K562 (cell line): Measurements from ENCODE around the gene OR8G5. TPM values are rescaled to one million over a fixed set of nuclear protein-coding genes. Genes with fewer than 3 reads are reported as not detected.

Experiments used
- ATAC-seq: fragments of 200-7000 bp; cut with Tn5 transposase; 3 replicates; pipeline ENCODE4 v1.9.1; 2020; ENCODE audit warnings: moderate library complexity
- BruUV-seq: library from RNA; stranded (reverse); fragments of 400-500 nt; replicated peaks from 2 replicates; lab custom pipeline; 2021; lab: Mats Ljungman, UMichigan
- CTCF ChIA-PET: fragments of 300-600 bp; formaldehyde crosslinking; extraction: SDS; loops from one replicate; lab custom pipeline; 2021; ENCODE audit warnings: low intra/inter-chr PET ratio; lab: Yijun Ruan, JAX
- POLR2A ChIA-PET: fragments of 300-600, 350-650 bp; sonication (Branson Sonifier 250); formaldehyde crosslinking; extraction: SDS; loops from one replicate; lab custom pipeline; 2021; ENCODE audit warnings: antibody characterized with exemption, inconsistent platforms; lab: Yijun Ruan, JAX
- DNase-seq, 4 experiments: peaks; one replicate each; pipeline versions ENCODE4 v3.0.0 to v3.0.0-alpha.2; 2011 to 2018; ENCODE audit warnings: low spot score in 3 of 4, mixed read lengths in 3 of 4; ENCODE audit errors: extremely low read depth in 1 of 4
- FAIRE-seq: peaks from 2 replicates; lab custom pipeline; 2011; peaks lifted over from hg19 to GRCh38; lab: Jason Lieb, UNC
- H2AFZ ChIP-seq: 2 replicates; pipeline ENCODE4 v1.6.0; 2011; ENCODE audit warnings: low read depth, low read length, control low read depth, inconsistent platforms
- H3K27ac ChIP-seq: fragments of 200-600 bp; 3 replicates; pipeline ENCODE4 v1.8.0; 2011; ENCODE audit warnings: low read depth, mild to moderate bottlenecking, control low read depth, inconsistent platforms, low read length, moderate library complexity, mixed read lengths; ENCODE audit errors: extremely low read depth
- H3K27me3 ChIP-seq, 2 experiments: fragments of 300-600 bp in 1 of 2; 2 replicates in 1 of 2; 3 replicates in 1 of 2; pipeline versions ENCODE4 v1.6.0 to v1.8.0; 2011; ENCODE audit warnings: inconsistent platforms in 2 of 2, low read length in 2 of 2, mild to moderate bottlenecking in 1 of 2, mixed read lengths in 1 of 2, moderate library complexity in 1 of 2; ENCODE audit not compliant: control insufficient read depth in 2 of 2, insufficient read depth in 2 of 2
- H3K36me3 ChIP-seq: fragments of 300-600 bp; 3 replicates; pipeline ENCODE4 v1.8.0; 2011; ENCODE audit warnings: mild to moderate bottlenecking, low read length, inconsistent platforms; ENCODE audit not compliant: control insufficient read depth, insufficient read depth
- H3K4me1 ChIP-seq, 2 experiments: fragments of 200-600 bp in 1 of 2; replicated peaks in 1 of 2; 2 replicates in 1 of 2; 3 replicates in 1 of 2; pipeline versions ENCODE4 v1.5.1 to v1.8.0; 2011; ENCODE audit warnings: inconsistent platforms in 2 of 2, low read length in 2 of 2, mild to moderate bottlenecking in 1 of 2, mixed read lengths in 1 of 2, moderate library complexity in 1 of 2; ENCODE audit not compliant: control insufficient read depth in 2 of 2, insufficient read depth in 2 of 2
- H3K4me2 ChIP-seq: 2 replicates; pipeline ENCODE4 v1.6.1; 2011; ENCODE audit warnings: low read length, control low read depth, inconsistent platforms, mixed read lengths; ENCODE audit not compliant: insufficient read depth
- H3K4me3 ChIP-seq: fragments of 200-600 bp; sonication (generic), shearing (Covaris generic); 2 replicates; pipeline ENCODE4 v1.5.1; 2016; ENCODE audit warnings: control low read depth, inconsistent platforms
- H3K79me2 ChIP-seq: fragments of 200-600 bp; 3 replicates; pipeline ENCODE4 v1.8.0; 2011; ENCODE audit warnings: low read length, inconsistent platforms; ENCODE audit not compliant: control insufficient read depth, insufficient read depth
- H3K9ac ChIP-seq, 2 experiments: 2 replicates each; pipeline versions ENCODE4 v1.6.0 to v1.6.1; 2011; ENCODE audit warnings: low read depth in 2 of 2, low read length in 2 of 2, control low read depth in 1 of 2, inconsistent platforms in 1 of 2, mild to moderate bottlenecking in 1 of 2, mixed read lengths in 1 of 2; ENCODE audit not compliant: insufficient read depth in 1 of 2
- H3K9me1 ChIP-seq: one replicate; pipeline ENCODE4 v1.6.0; 2011; ENCODE audit warnings: inconsistent platforms, mild to moderate bottlenecking, low read length, moderate library complexity; ENCODE audit not compliant: control insufficient read depth, insufficient read depth
- H3K9me3 ChIP-seq: replicated peaks from 2 replicates; pipeline ENCODE4 v1.5.1; 2011; ENCODE audit warnings: low read depth, low read length, inconsistent platforms; ENCODE audit not compliant: control insufficient read depth, insufficient read depth
- H4K20me1 ChIP-seq: replicated peaks from 2 replicates; pipeline ENCODE4 v1.6.1; 2011; ENCODE audit warnings: low read length, inconsistent platforms, mixed read lengths; ENCODE audit not compliant: control insufficient read depth, insufficient read depth
- CHAMP1 ChIP-seq: fragments of 450-650 bp; IDR thresholded peaks from 2 replicates; pipeline ENCODE4 v1.6.1; 2016; ENCODE audit warnings: mild to moderate bottlenecking
- ELK3 ChIP-seq: fragments of 450-650 bp; formaldehyde crosslinking; IDR thresholded peaks from 2 replicates; pipeline ENCODE4 v1.4.0; 2020; ENCODE audit warnings: mild to moderate bottlenecking
- GTF2A2 ChIP-seq: IDR thresholded peaks from 2 replicates; pipeline ENCODE4 v1.6.1; 2016; ENCODE audit warnings: mild to moderate bottlenecking, missing genetic modification characterization, missing compliant biosample characterization
- MBD1 ChIP-seq: fragments of 250-450 bp; sonication (Bioruptor Pico); IDR thresholded peaks from 2 replicates; pipeline ENCODE4 v1.8.0; 2022; ENCODE audit warnings: inconsistent platforms
- NFRKB ChIP-seq: fragments of 450-650 bp; IDR thresholded peaks from 2 replicates; pipeline ENCODE4 v1.6.1; 2016; ENCODE audit warnings: low read depth
- SMARCC2 ChIP-seq: fragments of 450-650 bp; IDR thresholded peaks from 2 replicates; pipeline ENCODE4 v1.6.1; 2017; ENCODE audit warnings: antibody characterized with exemption, moderate library complexity, mild to moderate bottlenecking, low read depth
- TGIF2 ChIP-seq: sonication (generic); formaldehyde crosslinking; IDR thresholded peaks from 2 replicates; pipeline ENCODE4 v1.8.1; 2022; ENCODE audit warnings: mild to moderate bottlenecking, missing genetic modification reagents, moderate library complexity
- TRIM25 ChIP-seq: fragments of 450-650 bp; IDR thresholded peaks from 2 replicates; pipeline ENCODE4 v1.7.0; 2016; ENCODE audit warnings: borderline replicate concordance
- ZEB2 ChIP-seq: fragments of 450-650 bp; IDR thresholded peaks from 2 replicates; pipeline ENCODE4 v1.6.1; 2016
- ZNF124 ChIP-seq: sonication (generic); formaldehyde crosslinking; IDR thresholded peaks from 2 replicates; pipeline ENCODE4 v1.8.1; 2022; ENCODE audit warnings: missing genetic modification reagents
- ZNF184 ChIP-seq: sonication (generic); formaldehyde crosslinking; IDR thresholded peaks from 2 replicates; pipeline ENCODE4 v1.5.0; 2020; ENCODE audit warnings: missing genetic modification reagents
- ZNF277 ChIP-seq: fragments of 250-450 bp; sonication (Bioruptor Pico); IDR thresholded peaks from 2 replicates; pipeline ENCODE4 v1.8.0; 2022; ENCODE audit warnings: inconsistent platforms, mild to moderate bottlenecking, moderate library complexity, borderline replicate concordance
- ZNF436 ChIP-seq: fragments of 250-450, 450-650 bp; sonication (Bioruptor Pico); formaldehyde crosslinking; IDR thresholded peaks from 2 replicates; pipeline ENCODE4 v1.7.0; 2020; ENCODE audit warnings: mild to moderate bottlenecking
- ZNF668 ChIP-seq: fragments of 250-450 bp; sonication (Bioruptor Pico); IDR thresholded peaks from 2 replicates; pipeline ENCODE4 v1.8.0; 2022; ENCODE audit warnings: mild to moderate bottlenecking, inconsistent platforms
- WGBS: fragments of 100-300 bp; shearing (Covaris generic); methylation state at CpG from one replicate; pipeline ENCODE4 v1.1.6; 2016; ENCODE audit warnings: low coverage, mixed read lengths; ENCODE audit not compliant: insufficient coverage; ENCODE audit errors: missing lambda C conversion rate; 5-methylcytosine and 5-hydroxymethylcytosine counted together
- in situ Hi-C: fragments of 300-500 bp; cut with MboI; formaldehyde crosslinking; loops from 4 replicates; pipeline ENCODE4 v1.15.0; 2018; ENCODE audit warnings: inconsistent platforms, mixed read lengths
- intact Hi-C: fragments of 100-400 bp; cut with micrococcal nuclease; formaldehyde crosslinking; loops from 2 replicates; pipeline ENCODE4 v1.14.2; 2022
- polyA plus RNA-seq, 8 experiments: library from polyadenylated mRNA; depleted of rRNA in 4 of 8; stranded (reverse) in 5 of 8; unstranded in 3 of 8; fragments of >200 nt; fragmentation: Nextera tagmentation in 2 of 8; fragmentation: Illumina TruSeq in 1 of 8; extraction: Ambion mirVana in 2 of 8; extraction: Trizol in 1 of 8; gene quantifications; 2 replicates each; pipeline versions ENCODE4 v1.2.1 to v1.2.3, GENCODE V29; 2011 to 2014; ENCODE audit warnings: inconsistent platforms in 1 of 8, missing spikeins in 1 of 8
- total RNA-seq, 7 experiments: library from RNA; depleted of rRNA in 6 of 7; stranded (reverse); fragments of >200 nt in 6 of 7; fragmentation: Illumina TruSeq in 2 of 7; extraction: Trizol in 2 of 7; gene quantifications; 2 replicates each; pipeline versions ENCODE4 v1.2.1 to v1.2.3, GENCODE V29; 2011 to 2021; ENCODE audit warnings: low replicate concordance in 1 of 7

OR8G5 gene
- total and polyA plus RNA-seq, 9 of the 15 experiments (the other 6 are each of a cell fraction or from before 2014, with no cell fraction given), result 0.18 to 3.8 (median 1.7) TPM

DNA sequence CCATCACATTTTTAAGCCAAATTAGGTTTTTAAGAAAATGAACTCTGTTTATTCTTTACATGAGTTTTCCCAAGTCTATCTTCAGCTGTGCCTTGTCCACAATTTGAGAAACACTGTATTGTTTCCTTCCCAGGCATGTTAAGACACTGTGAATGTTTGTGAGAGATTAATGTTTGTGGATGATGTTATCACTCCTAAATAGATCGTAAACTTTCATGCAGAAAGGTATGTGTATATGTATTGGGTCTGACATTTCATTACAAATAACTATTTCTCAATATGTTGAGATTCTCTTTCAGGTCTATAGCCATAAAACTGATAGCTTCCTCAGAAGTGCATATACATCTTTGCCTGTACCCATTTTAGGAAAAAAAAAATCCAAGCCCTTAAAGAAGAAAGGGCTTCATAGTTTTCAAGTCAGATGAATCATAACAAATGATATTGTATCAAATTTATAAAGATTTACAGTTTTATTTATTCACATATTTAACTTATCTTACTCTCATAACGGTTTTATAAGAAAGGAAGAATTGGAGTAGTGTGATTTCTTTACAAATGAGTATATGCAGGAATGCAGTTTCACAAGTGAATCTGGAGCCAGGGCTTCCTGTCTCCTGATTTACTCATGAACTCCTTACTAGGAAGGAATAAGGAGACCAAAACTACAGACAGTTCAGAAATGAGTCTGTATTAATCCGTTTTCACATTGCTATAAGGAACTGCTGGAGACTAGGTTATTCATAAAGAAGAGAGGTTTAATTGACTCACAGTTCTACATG is 46.4 kb downstream of the OR8G5 start:
- 18% methylated on average over 3 of the region's 3 CpGs for WGBS
- Histone ChIP-seq H3K9ac (no peak overlapping the region), H3K27ac (no peak overlapping the region), H3K4me2 (no peak overlapping the region), H3K27me3 (no peaks in the 10 kb centered on the region), H3K9me1 (no peaks in the 10 kb centered on the region), H3K4me3 (no peak overlapping the region), H3K9me3 (no peaks in the 10 kb centered on the region), H2AFZ (no peak overlapping the region), H3K4me1 (no peaks in the 10 kb centered on the region), H3K79me2 (no peaks in the 10 kb centered on the region), H4K20me1 (no peaks in the 10 kb centered on the region), H3K36me3 (0 out of 3 replicates have a peak, but pooled peaks cover 3% of the 10 kb centered on the region)
- no TSS peak for BruUV-seq
- DNase-seq (no peak), FAIRE-seq (no peak), ATAC-seq (no peak)
- intact Hi-C loops, result no loop called here
- POLR2A ChIA-PET, result interaction anchor here (0.6 kb wide), 1 partner anchor 36 kb away, joined by 3 read pairs; no protein-coding TSS in a partner anchor
- in situ Hi-C loops, result no loop called here
- TF ChIP-seq ZNF124 (CRISPR knock-in tag) (no peak), MBD1 (no peak), ZNF668 (no peak), ZNF184 (CRISPR knock-in tag) (no peak), NFRKB (no peak), TRIM25 (no peak), TGIF2 (CRISPR knock-in tag) (no peak), ELK3 (no peak), GTF2A2 (tag) (no peak), CHAMP1 (no peak), ZEB2 (no peak), ZNF436 (CRISPR knock-in tag) (no peak), SMARCC2 (no peak), ZNF277 (no peak)
- CTCF ChIA-PET, result no interaction called here
